ENCODE data around the gene LINS1. TPM values are rescaled to one million over a fixed set of nuclear protein-coding genes. Genes with fewer than 3 reads are reported as not detected.

Gene LINS1
- polyA plus RNA-seq (2011; rRNA removed) = 23.1 and 24.6 TPM in 2 replicates
- 6.4 and 6.9 TPM in 2 replicates for polyA plus RNA-seq (2012; cell fraction: cytosol; rRNA removed)
- polyA plus RNA-seq (2012; cell fraction: nucleus; rRNA removed) = 8.8 and 15.3 TPM in 2 replicates
- 10.0 to 12.1 TPM (median 11.1 TPM) in 3 replicates for polyA plus RNA-seq (2017; fragmentation: RNase III; extraction: RNeasy Plus Mini Kit Qiagen cat#74134 plus additional on column Dnase treatment)
- 24.5 and 25.5 TPM in 2 replicates for polyA minus RNA-seq (2011; rRNA and poly(A)+ RNA removed)

GRCh38 chr15:100602064-100602822 is at the start of gene LINS1, which contains the start of gene ASB7:
TSS of gene LINS1 (minus strand) at chr15:100602184. CDS start at chr15:100580842, 21,342 bp downstream.
TSS of gene ASB7 (plus strand) at chr15:100602589. CDS start at chr15:100612217, 9,628 bp downstream.
- ATAC-seq (peak; percentile 99), DNase-seq (ENCODE audit: low read depth in 1 of 2, low spot score in 1 of 2) (peak; percentile 94 to 100), FAIRE-seq (peak; percentile 100)
- H3K9me3 ChIP-seq = no peaks in the 10 kb centered on the region
- TF ChIP-seq POLR2A (IDR thresholded peaks at IDR 0.05; ENCODE audit: low read length) = peak; percentile 68
- TF ChIP-seq EP300 (IDR thresholded peaks at IDR 0.05) = no peak
- TF ChIP-seq JUN (IDR thresholded peaks at IDR 0.05) = peak; percentile 26 to 71; a peak in 2 of 5 replicates
- no peak for TF ChIP-seq BHLHE40 (IDR thresholded peaks at IDR 0.05; ENCODE audit: low read depth, low read length)
- peak; percentile 73; the same call in 1 of the 2 replicates for TF ChIP-seq KDM5A (IDR thresholded peaks at IDR 0.05)
- TF ChIP-seq ZSCAN20 (CRISPR knock-in tag; IDR thresholded peaks at IDR 0.05) = no peak
- TF ChIP-seq NPAS2 (CRISPR knock-in tag; IDR thresholded peaks at IDR 0.05; ENCODE audit: borderline replicate concordance) = no peak
- no peak for TF ChIP-seq POLR2AphosphoS2 (conservative IDR thresholded peaks at IDR 0.05; ENCODE audit: low read length)
- peak; percentile 60; the same call in 1 of the 2 replicates for TF ChIP-seq GATA3 (IDR thresholded peaks at IDR 0.05; ENCODE audit: borderline replicate concordance)
- TF ChIP-seq MAZ (IDR thresholded peaks at IDR 0.05; ENCODE audit: borderline replicate concordance, low read depth, low read length) = peak; percentile 98; the same call in 1 of the 2 replicates
- TF ChIP-seq, protein P1, sequence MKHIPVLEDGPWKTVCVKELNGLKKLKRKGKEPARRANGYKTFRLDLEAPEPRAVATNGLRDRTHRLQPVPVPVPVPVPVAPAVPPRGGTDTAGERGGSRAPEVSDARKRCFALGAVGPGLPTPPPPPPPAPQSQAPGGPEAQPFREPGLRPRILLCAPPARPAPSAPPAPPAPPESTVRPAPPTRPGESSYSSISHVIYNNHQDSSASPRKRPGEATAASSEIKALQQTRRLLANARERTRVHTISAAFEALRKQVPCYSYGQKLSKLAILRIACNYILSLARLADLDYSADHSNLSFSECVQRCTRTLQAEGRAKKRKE (CRISPR knock-in tag; IDR thresholded peaks at IDR 0.05; ENCODE audit: low read depth) = no peak
- peak; percentile 32; the same call in 1 of the 2 replicates for TF ChIP-seq RFX5 (IDR thresholded peaks at IDR 0.05)
- TF ChIP-seq, protein P2, sequence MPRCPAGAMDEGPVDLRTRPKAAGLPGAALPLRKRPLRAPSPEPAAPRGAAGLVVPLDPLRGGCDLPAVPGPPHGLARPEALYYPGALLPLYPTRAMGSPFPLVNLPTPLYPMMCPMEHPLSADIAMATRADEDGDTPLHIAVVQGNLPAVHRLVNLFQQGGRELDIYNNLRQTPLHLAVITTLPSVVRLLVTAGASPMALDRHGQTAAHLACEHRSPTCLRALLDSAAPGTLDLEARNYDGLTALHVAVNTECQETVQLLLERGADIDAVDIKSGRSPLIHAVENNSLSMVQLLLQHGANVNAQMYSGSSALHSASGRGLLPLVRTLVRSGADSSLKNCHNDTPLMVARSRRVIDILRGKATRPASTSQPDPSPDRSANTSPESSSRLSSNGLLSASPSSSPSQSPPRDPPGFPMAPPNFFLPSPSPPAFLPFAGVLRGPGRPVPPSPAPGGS (IDR thresholded peaks at IDR 0.05) = peak; percentile 54; the same call in 1 of the 3 replicates
- TF ChIP-seq RAD21 (conservative IDR thresholded peaks at IDR 0.05 in 1 of 2, IDR thresholded peaks at IDR 0.05 in 1 of 2) = no peak
- TF ChIP-seq RCOR1 (IDR thresholded peaks at IDR 0.05; ENCODE audit: low read depth, low read length) = no peak
- peak; percentile 73 for TF ChIP-seq MAFK (IDR thresholded peaks at IDR 0.05; ENCODE audit: partially characterized antibody)
- TF ChIP-seq, protein P3, sequence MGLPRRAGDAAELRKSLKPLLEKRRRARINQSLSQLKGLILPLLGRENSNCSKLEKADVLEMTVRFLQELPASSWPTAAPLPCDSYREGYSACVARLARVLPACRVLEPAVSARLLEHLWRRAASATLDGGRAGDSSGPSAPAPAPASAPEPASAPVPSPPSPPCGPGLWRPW (IDR thresholded peaks at IDR 0.05) = no peak
- TF ChIP-seq, protein P4, sequence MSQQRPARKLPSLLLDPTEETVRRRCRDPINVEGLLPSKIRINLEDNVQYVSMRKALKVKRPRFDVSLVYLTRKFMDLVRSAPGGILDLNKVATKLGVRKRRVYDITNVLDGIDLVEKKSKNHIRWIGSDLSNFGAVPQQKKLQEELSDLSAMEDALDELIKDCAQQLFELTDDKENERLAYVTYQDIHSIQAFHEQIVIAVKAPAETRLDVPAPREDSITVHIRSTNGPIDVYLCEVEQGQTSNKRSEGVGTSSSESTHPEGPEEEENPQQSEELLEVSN (IDR thresholded peaks at IDR 0.05; ENCODE audit: borderline replicate concordance, low read depth) = peak; percentile 40; the same call in 1 of the 2 replicates
- no peak for TF ChIP-seq RNF2 (IDR thresholded peaks at IDR 0.05; ENCODE audit: borderline replicate concordance, low read depth)
- TF ChIP-seq PHF8 (IDR thresholded peaks at IDR 0.05; ENCODE audit: borderline replicate concordance, low read depth) = peak; percentile 50; the same call in 1 of the 2 replicates
- TF ChIP-seq, protein P5, sequence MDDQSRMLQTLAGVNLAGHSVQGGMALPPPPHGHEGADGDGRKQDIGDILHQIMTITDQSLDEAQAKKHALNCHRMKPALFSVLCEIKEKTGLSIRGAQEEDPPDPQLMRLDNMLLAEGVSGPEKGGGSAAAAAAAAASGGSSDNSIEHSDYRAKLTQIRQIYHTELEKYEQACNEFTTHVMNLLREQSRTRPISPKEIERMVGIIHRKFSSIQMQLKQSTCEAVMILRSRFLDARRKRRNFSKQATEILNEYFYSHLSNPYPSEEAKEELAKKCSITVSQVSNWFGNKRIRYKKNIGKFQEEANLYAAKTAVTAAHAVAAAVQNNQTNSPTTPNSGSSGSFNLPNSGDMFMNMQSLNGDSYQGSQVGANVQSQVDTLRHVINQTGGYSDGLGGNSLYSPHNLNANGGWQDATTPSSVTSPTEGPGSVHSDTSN (IDR thresholded peaks at IDR 0.05) = peak; percentile 35; the same call in 1 of the 2 replicates
- peak; percentile 66 for TF ChIP-seq MAX (IDR thresholded peaks at IDR 0.05)
- H3K4me2 ChIP-seq = peak within 1 kb of the TSS; percentile 95
- peaks cover 18% of the 10 kb centered on the region for H3K4me1 ChIP-seq
- H3K27ac ChIP-seq = peak within 1 kb of the TSS; percentile 91 to 93
- H3K4me3 ChIP-seq = peak within 1 kb of the TSS; percentile 90
- ChIA-PET POLR2A (interaction anchor here (1.1 to 1.4 kb wide), 3 partner anchors 252 to 316 kb away, joined by 3 to 8 read pairs (median 4); partner anchors contain the start of gene ADAMTS17), CTCF (interaction anchor here (0.9 to 2.0 kb wide), 4 partner anchors 252 to 406 kb away, joined by 3 to 8 read pairs (median 3); partner anchors contain the start of genes ADAMTS17 and LRRK1)
- 2% methylated on average over 41 of the region's 51 CpGs for WGBS (ENCODE audit: missing lambda C conversion rate)
